ENCODE results near the gene EEPD1.

The EEPD1 gene

DNA sequence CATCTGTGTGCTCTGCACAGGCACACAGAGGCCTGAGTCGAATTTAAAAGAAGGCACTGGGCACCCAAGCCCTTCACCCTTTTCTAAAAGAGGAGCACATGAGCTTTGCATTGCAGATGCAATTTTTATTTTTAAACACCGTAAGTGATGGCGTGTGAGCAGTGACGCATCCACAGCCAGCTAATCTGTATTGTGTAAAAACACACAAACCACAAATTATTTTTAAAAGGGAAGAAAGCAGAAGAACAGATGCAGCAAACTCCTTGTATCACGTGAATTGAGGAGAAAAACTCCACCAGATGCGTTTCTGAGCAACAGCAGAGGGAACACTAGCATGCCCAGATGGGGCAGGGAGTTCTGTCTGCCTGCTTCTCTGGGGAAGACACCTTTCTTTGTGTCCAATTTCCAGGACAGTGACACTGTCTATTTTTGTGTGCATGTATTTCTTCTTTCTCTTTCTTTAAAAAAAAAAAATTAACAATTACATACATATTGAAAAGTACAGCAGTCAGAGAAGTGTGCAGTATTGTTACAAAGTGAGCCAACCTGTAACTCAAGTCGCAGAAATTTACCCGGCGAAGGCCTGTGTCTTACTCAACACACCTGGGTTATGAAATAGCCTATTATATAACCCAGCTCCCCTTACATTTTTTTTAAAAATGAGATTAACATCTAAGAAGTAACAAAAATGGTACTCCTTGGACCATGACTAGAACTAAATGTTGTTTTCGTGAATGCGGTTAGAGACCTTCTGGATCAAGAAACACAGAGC lies 39.2 kb downstream of the EEPD1 start:
- DNase-seq = no peak

DNA sequence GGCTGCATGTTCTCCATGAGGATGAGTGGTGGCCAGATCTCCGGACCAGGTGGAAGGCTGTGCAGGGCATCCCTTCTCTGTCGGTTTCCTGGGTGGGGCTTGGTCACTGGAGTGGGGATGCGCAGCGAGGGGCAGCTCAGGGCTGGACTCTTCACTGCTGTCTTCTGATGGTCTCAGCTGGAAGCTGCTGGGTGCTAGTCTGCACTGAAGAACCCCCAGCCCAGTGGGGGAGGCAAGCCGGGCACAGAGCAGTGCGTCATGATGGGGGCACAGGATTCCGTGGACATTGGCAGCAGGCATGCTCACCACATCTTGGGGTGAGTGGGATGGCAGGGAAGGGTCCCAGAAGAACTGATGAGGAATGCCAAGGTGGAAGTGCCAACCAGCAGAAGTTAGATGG lies 39.8 kb downstream of the EEPD1 start:
- no peak for DNase-seq

DNA sequence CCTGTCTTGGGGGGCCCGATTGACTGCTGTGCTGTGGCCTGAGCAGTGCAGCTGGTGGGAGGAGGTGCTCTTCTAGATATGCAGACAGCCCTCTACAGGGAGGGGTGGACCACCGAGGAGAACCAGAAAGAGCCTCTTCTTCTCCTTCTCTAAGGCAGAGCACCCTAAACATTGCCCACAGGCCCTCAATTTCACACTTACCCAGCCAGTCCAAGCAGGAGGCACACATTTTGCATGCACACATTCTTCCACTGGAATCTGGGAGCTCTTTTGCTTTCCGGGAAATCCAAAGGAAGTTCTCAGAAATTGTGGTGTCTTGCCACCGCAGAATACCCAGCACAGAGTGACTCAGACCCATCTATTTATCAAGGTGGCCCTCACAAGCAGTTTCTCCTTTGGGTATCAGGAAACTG lies 45.8 kb downstream of the EEPD1 start:
- DNase-seq = no peak

DNA sequence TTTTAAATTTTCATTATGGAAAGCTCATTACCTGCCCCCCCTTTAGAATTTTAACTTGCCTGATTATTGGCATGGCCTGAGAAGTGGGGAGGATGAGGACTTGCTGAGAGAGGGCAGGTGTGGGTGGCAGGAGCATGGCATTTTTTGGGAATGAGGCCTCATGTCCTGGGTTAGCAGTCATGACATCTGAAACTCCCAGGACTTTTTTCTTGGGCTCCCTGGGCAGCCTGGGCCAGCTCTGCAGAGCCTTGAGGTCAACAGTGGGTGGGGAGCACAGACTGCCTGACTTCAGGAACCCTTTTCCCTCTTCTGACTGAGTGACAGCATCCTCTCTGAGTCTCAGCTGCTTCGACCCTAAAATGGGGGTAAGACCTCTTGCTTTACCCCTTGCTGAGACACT lies 46.3 kb downstream of the EEPD1 start:
- DNase-seq = no peak

DNA sequence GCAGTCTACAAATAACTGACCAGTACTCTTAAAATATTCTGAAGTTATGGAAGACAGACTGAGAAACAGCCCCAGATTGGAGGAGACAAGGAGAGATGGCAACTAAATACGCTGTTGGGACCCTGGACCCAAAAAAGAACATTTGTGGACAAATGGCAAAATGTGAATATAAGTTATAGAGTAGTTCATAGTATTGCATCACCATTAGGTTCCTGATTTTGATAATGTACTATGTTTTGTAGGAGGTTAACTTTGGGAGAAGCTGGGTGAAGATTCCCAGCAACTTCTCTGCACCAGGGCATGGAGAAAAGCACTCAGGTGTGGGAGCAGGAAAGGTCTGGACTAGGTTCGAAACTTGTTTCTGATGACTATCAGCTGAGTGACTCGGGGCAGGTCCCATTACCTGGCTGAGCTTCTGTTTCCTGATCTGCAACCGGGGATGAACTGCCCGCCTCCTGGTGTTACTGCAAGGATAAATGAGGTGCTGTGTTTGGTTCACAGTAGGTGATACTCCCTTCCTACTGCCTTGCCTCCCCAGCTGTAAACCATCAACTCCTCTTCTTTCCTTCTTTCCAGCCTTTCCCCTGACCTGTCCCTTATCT lies 48.2 kb downstream of the EEPD1 start:
- DNase-seq = no peak

DNA sequence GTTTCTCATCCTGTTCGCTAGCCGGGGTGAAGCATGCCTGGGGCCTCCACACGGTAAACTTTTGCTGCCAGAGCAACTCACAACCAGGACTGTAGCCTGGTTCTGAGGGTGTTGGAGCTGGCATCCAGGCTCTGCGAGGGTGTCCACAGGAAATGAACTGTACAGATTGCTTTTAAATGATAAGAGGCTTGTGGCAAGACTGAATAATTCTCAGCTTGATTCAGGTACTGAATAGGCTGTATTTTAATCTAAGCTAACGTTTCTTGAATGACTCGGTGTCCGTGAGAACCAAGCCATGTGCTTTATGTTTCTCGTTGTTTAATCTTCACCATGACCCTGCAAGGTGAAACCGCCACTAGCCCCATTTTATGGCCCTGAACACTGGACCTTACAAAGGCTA lies 49.3 kb downstream of the EEPD1 start:
- no peak for DNase-seq

DNA sequence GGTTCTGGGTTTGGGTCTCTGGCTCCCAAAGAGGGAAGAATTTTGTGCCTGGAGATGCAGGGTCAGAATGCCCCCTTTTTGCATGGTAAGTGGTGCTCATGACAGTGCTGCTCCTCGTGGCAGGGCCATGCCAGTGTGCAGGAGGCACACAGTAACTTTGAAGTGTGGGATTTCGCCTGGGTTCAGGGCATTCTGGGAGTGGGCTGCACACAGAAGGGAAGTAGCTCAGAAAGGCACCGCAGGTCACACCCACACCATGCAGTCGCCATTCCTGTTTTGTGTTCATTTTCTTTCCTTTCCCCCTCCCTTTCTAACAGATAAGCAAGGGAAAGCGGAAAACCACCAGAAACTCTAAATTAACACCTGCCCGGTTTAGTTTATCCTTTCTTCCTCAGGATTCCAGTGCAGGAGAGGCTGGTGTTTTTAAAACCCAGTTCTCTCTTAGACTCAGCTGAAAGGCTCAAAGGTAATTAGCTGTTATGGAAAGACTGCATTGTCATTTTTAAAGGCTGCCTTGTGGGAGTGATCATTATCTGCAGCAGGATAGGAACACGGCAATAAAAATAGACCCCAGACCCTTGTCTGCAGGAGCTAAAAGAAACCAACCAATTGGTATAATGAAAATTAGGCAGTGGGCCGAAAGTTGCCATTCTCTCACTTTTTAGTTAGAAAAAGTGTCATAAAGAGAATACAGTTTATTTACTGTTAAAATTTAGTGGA lies 50.2 kb downstream of the EEPD1 start:
- no peak for DNase-seq

DNA sequence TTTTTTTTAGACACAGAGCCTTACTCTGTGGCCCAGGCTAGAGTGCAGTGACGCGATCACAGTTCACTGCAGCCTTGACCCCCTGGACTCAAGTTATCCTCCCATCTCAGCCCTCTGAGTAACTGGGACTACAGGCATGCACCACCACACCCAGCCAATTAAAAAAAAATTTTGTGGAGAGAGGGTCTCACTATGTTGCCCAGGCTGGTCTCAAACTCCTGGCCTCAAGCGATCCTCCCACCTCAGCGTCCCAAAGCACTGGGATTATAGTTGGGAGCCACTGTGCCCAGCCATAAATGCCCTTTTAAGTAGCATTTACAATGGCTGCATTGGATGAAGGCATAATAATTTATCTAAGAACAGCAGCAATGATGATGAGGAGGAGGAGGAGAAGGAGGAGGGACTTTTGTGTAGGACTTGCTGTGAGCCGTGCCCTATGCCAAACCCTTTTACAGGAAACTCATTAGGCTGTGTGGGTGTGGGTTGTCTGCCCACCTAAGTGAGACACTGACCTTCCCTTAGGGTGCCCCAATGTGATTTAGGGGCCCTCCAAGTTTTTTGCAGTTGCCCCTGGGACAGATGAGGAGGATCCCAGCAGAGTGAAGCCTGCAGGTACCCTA lies 51.1 kb downstream of the EEPD1 start:
- no peak for DNase-seq

DNA sequence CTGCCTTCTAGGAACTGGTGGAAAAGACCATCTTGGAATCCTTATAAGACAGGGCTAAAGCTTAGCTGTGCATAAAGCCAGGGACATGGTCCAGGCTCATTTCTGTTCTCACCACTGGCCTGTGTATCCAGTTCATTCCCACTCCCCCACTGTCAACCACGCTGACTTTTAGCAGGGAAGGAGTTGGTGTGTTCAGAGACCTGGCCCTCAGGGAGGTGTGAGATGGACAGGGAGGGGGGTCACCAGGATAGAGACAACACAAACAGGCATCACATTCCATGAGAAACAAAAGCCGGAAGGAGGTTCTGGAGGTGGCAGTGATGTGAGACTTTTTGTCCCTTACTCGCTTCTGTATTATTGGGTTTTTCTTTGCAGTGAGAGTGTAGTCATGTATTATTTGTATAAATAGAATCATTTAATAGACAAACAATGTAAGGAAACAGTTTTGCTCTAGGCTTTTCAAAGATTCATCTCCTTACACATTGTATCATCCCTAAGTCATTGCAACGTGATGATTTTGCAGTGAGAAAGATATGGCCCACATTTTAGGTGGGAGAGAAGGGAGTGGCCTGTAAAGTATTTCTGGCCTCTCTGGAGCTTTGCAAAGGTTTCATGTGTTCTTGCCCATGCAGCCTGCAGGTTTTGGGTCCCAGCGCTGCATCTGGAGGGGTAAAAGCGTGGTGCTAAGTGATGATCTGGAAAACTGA lies 52.0 kb downstream of the EEPD1 start:
- no peak for DNase-seq

DNA sequence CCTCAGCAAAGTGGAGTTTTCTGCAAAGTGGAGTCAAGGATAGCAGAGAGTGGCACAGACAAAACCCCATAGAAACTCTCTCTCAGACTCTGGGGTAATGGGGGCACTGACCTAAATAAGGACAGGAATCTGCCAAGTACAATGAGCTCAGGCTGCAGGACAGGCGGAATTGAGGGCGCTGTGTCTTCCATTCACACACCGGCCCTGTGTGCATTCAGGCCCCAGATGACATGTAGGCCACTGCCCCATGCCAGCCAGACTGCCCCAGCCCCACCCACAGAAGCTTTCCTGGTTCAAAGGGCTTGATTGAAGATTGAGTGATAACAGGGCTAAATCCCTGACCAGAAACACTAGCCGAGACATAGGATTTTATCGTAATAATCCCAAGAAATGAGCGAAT lies 52.7 kb downstream of the EEPD1 start:
- no peak for DNase-seq

DNA sequence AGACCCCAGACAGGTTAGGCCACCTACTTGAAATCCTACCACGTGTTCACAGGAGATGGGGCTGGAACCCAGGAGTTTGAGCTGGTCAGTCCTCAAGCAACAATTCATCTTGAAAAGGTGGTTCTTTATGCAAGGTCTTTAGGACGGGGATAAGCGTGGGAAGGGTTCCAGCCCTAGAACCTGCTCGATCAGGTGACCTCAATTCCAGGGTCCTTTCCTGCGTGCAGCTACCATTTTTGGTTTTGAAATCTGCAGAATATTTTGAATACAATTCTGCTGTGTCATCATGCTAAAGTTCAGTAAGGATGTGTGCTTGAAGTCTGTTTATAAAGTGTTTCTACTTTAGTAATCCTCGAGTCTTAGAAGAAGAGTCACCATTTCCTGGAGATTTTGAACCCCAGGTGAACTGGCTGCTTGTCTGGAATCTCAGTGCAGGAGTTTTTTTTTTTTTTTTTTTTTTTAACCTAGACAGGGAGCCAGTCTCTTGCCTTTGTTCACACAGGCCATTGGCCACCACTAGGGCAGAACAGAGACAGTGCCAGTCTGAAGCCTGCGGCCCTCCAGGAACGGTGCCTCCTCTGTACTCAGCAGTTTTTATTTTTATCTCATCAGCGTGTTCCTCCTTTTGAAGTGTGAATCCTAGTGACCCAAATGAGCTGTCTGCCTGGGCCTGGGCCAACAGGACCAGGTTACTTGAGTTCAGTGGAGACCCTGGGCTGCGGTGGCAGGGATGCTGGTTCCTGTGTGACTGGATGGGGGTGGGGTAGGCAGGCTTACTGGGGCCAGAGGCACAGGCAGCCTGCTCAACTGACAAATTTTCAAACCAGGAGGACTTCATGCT lies 54.6 kb downstream of the EEPD1 start:
- DNase-seq = peak; percentile 65

DNA sequence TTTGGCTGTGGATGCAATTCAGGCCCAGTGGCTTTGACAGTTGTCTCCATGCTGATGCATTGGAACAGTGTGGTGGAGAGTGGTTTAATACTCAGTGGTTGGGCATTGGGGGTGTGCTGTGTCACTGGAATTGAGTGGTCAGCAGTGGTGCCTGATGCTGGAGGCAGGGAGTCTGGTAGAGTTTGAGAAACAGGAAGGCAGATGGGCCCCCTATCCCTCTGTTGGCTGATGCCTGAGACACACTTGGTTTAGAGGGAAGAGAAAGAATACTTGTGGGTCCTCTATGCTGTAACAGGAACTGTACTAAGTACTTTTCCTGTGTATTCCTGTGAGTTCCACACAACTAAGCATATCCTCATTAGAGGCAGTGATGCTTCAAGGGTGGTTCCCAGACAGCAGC lies 55.4 kb downstream of the EEPD1 start:
- no peak for DNase-seq

DNA sequence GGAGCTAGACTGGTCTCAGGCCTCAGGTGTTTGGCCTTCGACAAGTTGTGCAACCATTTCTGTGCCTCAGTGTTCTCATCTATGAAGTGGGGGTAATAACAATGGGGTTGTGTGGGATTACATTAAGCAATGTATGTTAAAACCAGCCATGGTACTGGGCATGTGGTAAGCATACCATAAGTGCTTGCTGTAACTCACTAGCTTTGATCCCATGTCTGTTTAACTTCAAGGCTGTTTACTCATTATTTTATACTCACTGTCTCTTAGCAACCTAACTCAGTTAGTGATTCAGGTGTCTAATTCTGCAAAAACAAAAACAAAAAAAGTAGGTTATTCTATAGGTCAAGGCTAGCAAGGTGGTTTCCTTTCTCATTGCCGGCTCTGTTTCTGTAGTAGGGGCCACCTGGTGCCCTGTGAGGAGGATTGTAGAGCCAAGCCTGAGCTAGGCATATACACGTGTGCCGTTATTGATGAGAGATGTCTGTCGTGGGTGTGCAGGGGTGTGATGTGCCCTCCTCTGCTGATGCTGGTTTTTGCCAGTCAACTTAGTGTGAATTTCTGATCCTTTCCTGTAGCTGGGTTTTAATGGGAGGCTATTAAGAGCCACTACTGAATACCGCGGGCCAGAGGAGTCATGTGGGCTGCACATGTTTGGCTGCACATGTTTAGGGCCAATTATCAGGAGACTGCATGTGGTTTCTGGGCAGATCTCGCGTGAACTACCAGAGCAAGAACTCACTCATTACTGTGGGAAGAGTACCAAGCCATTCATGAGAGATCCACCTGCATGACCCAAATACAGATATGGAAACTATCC lies 56.2 kb downstream of the EEPD1 start:
- no peak for DNase-seq

DNA sequence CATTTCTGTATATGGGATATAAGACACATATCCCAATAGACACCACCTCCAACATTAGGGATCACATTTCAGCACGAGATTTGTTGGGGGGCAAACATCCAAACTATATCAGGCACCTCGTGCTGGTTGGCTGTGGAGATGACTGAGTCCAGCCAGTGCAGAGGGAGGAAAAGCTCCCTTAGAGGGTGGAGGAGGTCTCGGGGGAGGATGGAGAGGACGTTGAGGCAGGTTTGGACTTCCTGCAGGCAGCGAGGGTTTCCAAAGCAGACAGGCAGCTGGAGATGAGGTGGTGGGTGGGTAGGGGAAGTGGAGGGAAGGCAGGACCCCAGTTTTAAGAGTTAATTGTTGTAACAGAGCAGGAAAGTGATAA lies 56.7 kb downstream of the EEPD1 start:
- DNase-seq = no peak

DNA sequence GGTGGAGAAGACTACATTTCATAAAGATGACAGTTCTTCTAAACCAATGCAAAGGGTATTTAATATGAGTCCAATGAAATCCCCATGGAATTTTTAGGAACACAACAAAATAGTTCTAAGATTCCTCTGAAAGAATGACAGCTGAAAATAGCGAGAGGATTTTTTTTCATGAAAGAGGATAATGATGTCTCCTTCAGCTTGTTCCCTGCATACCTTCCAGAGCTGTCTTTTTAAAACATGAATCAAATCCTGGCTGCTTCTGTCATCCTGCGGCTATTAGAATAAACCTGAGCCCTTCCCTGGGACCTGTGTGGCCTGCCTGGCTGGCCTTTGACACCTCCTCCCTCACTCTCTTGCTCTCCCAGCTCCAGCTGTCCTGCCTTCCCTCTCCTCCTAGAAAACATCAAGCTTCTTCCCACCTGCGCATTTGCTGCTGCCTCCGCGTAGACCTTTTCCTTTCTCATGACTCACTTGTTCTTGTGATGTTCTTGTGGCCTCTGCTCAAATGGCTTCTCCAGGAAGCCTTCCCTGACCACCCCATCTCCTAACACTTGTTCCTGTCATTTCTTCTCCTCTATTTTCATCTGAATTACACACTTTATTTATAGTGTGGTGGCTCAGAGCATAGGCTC lies 57.4 kb downstream of the EEPD1 start:
- DNase-seq = no peak

DNA sequence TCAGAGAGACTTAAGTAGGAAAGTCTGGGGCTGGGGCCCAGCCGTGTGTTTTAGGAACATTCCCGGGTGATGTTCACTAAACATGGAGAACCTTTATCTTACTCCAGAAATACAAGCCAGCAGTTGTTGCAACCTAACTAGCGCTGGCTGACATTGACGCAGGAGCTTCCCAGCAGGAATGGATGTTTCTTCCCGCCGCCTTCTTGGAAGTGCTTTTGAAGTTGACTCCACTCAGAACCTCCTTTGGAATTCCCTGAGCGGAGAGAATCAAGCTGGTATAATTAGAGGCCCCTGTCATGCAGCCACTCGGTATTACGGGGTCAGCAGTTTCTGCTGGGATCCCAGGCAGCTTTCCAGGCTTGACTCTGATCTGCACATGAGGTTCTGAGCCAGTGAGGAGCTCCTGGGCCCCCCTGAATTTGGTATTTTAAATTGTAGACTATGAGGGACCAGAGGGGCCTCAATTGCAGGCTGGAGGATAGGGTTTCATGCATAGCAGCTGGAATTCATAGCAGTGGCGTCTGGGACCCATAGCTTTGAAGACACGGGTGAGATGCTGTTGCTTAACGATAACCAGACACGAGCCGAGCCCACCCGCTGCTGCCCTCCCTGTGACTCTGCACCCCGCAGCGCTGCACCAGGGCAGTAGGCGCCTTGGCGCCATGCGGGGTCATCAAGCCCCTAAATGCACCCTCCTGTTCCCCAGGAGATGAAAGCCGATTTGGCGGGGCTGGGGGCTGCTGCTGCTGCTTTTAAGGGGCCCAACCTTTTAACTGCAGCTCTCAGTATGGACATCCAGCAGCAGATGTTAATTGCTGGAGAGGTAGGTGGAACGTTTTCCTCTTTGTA lies 61.8 kb downstream of the EEPD1 start:
- peak; percentile 70 for DNase-seq

DNA sequence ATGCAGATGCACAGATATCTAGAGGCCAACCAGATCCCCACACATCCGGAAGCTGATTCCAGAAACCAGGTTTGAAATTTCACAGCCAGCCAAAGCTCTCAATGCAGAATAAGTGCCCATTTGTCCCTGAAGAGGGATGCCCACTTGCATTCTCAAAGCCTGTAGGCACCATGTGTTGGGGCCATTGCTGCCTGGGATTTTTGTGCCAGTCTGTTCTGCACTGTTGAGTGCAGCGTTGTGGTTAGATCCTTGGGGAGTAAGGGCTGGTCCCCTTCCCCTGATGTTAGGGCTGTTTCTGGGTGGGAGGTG lies 62.4 kb downstream of the EEPD1 start:
- no peak for DNase-seq

DNA sequence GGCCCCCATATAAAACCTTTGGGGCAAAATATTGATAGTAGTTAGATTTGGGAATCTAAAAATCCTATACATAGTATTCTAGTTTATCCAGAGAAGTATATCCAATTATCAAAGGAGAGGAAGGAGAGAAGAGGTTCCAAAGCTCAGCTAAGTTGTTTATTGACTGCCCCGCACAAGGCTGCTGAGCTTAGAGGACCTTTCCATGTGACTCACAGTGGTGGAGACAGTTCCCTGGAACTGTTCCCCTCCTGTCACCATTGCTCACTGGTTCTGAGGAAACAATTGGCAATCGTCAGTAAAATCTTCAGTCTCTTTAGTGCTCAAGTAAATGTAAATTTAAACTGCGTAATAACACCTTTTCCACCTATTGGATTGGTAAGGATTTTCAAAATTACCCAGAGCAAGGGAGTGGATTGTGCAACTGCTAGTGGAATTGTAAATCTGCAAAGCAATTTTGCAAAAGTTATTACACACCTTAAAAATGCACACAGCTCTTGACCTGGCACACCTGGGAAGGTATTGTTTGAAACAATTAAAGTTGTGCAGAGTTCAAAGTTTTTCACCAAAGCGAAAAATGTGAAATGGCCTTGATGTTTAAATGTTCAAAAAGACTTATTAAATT lies 63.1 kb downstream of the EEPD1 start:
- no peak for DNase-seq

DNA sequence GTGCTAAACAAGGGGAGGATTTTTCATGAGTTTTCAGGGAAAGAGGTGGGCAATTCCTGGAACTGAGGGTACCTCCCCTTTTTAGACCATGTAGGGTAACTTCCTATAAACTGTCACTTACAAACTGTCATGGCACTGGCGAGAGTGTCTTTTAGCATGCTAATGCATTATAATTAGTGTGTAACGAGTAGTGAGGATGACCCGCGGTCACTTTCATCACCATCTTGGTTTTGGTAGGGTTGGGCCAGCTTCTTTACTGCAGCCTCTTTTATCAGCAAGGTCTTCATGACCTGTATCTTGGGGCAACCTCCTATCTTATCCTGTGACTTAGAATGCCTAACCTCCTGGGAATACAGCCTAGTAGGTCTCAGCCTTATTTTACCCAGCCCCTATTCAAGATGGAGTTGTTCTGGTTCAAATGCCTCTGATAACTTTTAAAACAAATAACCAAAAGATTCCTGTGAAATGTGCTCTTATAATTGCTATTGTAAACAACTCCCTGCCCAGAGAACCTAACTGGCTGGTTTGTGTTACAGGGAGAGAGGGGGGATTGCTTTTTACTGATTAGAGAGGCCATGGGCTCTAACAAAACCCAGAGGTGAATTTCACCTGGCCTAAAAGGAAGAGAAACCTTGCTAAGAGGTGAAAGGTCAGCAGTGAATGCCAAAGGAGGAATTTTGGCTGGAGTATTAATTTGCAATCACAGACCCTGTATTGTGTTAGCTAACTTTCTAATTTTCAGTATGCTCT lies 64.3 kb downstream of the EEPD1 start:
- no peak for DNase-seq
